Measurements from ENCODE around the gene GOLGA3.

The GOLGA3 gene

GRCh38 chr12:132804426-132804861 is 24.2 kb downstream of the GOLGA3 start:
- no peak for TF ChIP-seq FOXP2 (optimal IDR thresholded peaks at IDR 0.05; ENCODE audit: borderline replicate concordance, extremely low read depth, extremely low read length, insufficient read depth)
- TF ChIP-seq, protein P1, sequence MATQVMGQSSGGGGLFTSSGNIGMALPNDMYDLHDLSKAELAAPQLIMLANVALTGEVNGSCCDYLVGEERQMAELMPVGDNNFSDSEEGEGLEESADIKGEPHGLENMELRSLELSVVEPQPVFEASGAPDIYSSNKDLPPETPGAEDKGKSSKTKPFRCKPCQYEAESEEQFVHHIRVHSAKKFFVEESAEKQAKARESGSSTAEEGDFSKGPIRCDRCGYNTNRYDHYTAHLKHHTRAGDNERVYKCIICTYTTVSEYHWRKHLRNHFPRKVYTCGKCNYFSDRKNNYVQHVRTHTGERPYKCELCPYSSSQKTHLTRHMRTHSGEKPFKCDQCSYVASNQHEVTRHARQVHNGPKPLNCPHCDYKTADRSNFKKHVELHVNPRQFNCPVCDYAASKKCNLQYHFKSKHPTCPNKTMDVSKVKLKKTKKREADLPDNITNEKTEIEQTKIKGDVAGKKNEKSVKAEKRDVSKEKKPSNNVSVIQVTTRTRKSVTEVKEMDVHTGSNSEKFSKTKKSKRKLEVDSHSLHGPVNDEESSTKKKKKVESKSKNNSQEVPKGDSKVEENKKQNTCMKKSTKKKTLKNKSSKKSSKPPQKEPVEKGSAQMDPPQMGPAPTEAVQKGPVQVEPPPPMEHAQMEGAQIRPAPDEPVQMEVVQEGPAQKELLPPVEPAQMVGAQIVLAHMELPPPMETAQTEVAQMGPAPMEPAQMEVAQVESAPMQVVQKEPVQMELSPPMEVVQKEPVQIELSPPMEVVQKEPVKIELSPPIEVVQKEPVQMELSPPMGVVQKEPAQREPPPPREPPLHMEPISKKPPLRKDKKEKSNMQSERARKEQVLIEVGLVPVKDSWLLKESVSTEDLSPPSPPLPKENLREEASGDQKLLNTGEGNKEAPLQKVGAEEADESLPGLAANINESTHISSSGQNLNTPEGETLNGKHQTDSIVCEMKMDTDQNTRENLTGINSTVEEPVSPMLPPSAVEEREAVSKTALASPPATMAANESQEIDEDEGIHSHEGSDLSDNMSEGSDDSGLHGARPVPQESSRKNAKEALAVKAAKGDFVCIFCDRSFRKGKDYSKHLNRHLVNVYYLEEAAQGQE (IDR thresholded peaks at IDR 0.05; ENCODE audit: insufficient read depth in 1 of 2, low read depth in 2 of 2, low read length in 2 of 2): no peak
- no peak for TF ChIP-seq TAF1 (IDR thresholded peaks at IDR 0.05; ENCODE audit: borderline replicate concordance, insufficient read depth, low read length)
- TF ChIP-seq SIN3A (IDR thresholded peaks at IDR 0.05; ENCODE audit: borderline replicate concordance, insufficient read depth, low read length): no peak
- TF ChIP-seq POLR2AphosphoS5 (IDR thresholded peaks at IDR 0.05; ENCODE audit: low read depth, low read length): no peak

GRCh38 chr12:132803888-132804287 is 24.8 kb downstream of the GOLGA3 start:
- TF ChIP-seq, protein P1 (IDR thresholded peaks at IDR 0.05; ENCODE audit: insufficient read depth in 1 of 2, low read depth in 2 of 2, low read length in 2 of 2): no peak
- no peak for TF ChIP-seq TAF1 (IDR thresholded peaks at IDR 0.05; ENCODE audit: borderline replicate concordance, insufficient read depth, low read length)
- no peak for TF ChIP-seq SIN3A (IDR thresholded peaks at IDR 0.05; ENCODE audit: borderline replicate concordance, insufficient read depth, low read length)
- TF ChIP-seq POLR2AphosphoS5 (IDR thresholded peaks at IDR 0.05; ENCODE audit: low read depth, low read length): no peak
- no peak for TF ChIP-seq FOXP2 (optimal IDR thresholded peaks at IDR 0.05; ENCODE audit: borderline replicate concordance, extremely low read depth, extremely low read length, insufficient read depth)

DNA sequence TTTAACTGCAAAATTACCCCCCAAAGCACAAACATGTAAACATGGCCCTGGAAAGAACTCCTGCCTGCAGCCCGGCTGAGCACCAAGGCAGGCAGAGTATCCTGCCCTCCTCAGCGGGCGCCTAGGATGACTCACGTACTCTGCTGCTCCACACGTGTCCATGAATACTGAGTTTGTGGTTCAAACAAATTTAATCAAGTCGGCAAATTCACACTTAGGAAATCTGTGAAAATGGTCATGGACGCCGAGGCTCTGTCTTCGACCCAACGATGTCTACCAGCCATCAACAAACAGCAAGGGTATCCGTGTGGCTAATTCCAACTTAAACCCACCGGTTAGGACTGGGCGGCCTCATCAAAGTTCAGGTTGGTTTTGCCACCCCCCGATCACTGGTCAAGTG is 25.5 kb downstream of the GOLGA3 start:
- TF ChIP-seq SIN3A (IDR thresholded peaks at IDR 0.05; ENCODE audit: borderline replicate concordance, insufficient read depth, low read length) (no peak), TAF1 (IDR thresholded peaks at IDR 0.05; ENCODE audit: borderline replicate concordance, insufficient read depth, low read length) (no peak), FOXP2 (optimal IDR thresholded peaks at IDR 0.05; ENCODE audit: borderline replicate concordance, extremely low read depth, extremely low read length, insufficient read depth) (no peak), POLR2AphosphoS5 (IDR thresholded peaks at IDR 0.05; ENCODE audit: low read depth, low read length) (no peak)
- TF ChIP-seq, protein P1 (IDR thresholded peaks at IDR 0.05; ENCODE audit: insufficient read depth in 1 of 2, low read depth in 2 of 2, low read length in 2 of 2): no peak

GRCh38 chr12:132801741-132802140 is 26.9 kb downstream of the GOLGA3 start:
- TF ChIP-seq TAF1 (IDR thresholded peaks at IDR 0.05; ENCODE audit: borderline replicate concordance, insufficient read depth, low read length) (no peak), POLR2AphosphoS5 (IDR thresholded peaks at IDR 0.05; ENCODE audit: low read depth, low read length) (no peak)

GRCh38 chr12:132798836-132799235 is 29.8 kb downstream of the GOLGA3 start:
- no peak for TF ChIP-seq TAF1 (IDR thresholded peaks at IDR 0.05; ENCODE audit: borderline replicate concordance, insufficient read depth, low read length)
- TF ChIP-seq POLR2AphosphoS5 (IDR thresholded peaks at IDR 0.05; ENCODE audit: low read depth, low read length): no peak
- TF ChIP-seq, protein P1 (IDR thresholded peaks at IDR 0.05; ENCODE audit: insufficient read depth in 1 of 2, low read depth in 2 of 2, low read length in 2 of 2): no peak

All from PFSK-1 (cell line).